Progenitor cell of endocrine pancreas (in vitro differentiated cells): Measurements from ENCODE around the gene RPS16. TPM values are rescaled to one million over a fixed set of nuclear protein-coding genes. Genes with fewer than 3 reads are reported as not detected.

Source experiments
- DNase-seq: peaks from one replicate; pipeline ENCODE4 v3.0.0; 2021; ENCODE audit warnings: low spot score; ENCODE audit not compliant: unreplicated experiment
- H3K27ac Mint-ChIP-seq: 2 replicates; pipeline ENCODE4 v1.8.0; 2021; ENCODE audit warnings: mild to moderate bottlenecking, moderate library complexity, mixed read lengths
- H3K27me3 Mint-ChIP-seq: 2 replicates; pipeline ENCODE4 v1.8.0; 2021; ENCODE audit warnings: mixed read lengths
- H3K36me3 Mint-ChIP-seq: 2 replicates; pipeline ENCODE4 v1.8.0; 2022; ENCODE audit warnings: mixed read lengths; ENCODE audit not compliant: insufficient read depth
- H3K4me1 Mint-ChIP-seq: 2 replicates; pipeline ENCODE4 v1.8.0; 2021; ENCODE audit warnings: low read depth, mixed read lengths
- H3K4me3 Mint-ChIP-seq: 2 replicates; pipeline ENCODE4 v1.8.0; 2021; ENCODE audit warnings: low read depth, mild to moderate bottlenecking, moderate library complexity, mixed read lengths
- H3K9me3 Mint-ChIP-seq: 2 replicates; pipeline ENCODE4 v1.8.0; 2021; ENCODE audit warnings: low read depth, mixed read lengths
- CTCF ChIP-seq: fragments of 200-600 bp; sonication (generic); IDR thresholded peaks from one replicate; pipeline ENCODE4 v1.5.0; 2021; ENCODE audit warnings: antibody characterized with exemption, mild to moderate bottlenecking; ENCODE audit not compliant: unreplicated experiment
- total RNA-seq: library from RNA; stranded (reverse); gene quantifications from 2 replicates; pipeline ENCODE4 v1.2.1, GENCODE V29; 2021

Gene RPS16
- total RNA-seq, 1 donor from 2014 or later: 1,449 TPM

GRCh38 chr19:39438270-39438934 is 2.7 kb upstream of the RPS16 start:
- H3K9me3 Mint-ChIP-seq: no peaks in the 10 kb centered on the region
- H3K27ac Mint-ChIP-seq: no peak overlapping the region

DNA sequence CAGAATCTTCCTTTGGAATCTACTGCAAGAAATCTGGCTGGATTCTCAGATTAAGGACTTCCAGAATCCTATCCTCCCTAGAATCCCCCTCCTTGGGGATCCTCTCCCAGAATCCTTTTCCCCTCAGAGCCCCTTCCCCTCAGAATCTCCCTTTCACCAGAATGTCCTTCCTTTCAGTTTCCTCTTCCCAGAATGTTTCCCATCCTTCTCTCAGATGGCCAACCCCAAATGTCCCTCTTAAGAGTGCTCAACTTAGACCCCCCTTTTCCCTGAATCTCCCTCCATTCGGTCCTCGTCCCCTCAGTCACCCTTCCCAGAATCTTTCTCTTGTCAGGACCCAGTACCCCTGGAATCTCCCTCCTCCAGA is 584 bp upstream of the RPS16 start:
- H3K9me3 Mint-ChIP-seq: no peaks in the 10 kb centered on the region
- H3K4me3 Mint-ChIP-seq: peak overlapping the region; percentile 92
- peaks cover 17% of the 10 kb centered on the region for H3K4me1 Mint-ChIP-seq
- TF ChIP-seq CTCF: no peak
- H3K27me3 Mint-ChIP-seq: no peaks in the 10 kb centered on the region
- peaks cover 12% of the 10 kb centered on the region for H3K36me3 Mint-ChIP-seq
- H3K27ac Mint-ChIP-seq: peak overlapping the region; percentile 98
- DNase-seq: no peak

More at GRCh38 chr19:39438270-39438934, 2.7 kb upstream of the RPS16 start:
- DNase-seq: no peak
- no peak overlapping the region for H3K4me3 Mint-ChIP-seq
- peaks cover 17% of the 10 kb centered on the region for H3K4me1 Mint-ChIP-seq
- H3K27me3 Mint-ChIP-seq: no peaks in the 10 kb centered on the region
- no peak for TF ChIP-seq CTCF
- peaks cover 7% of the 10 kb centered on the region for H3K36me3 Mint-ChIP-seq

DNA sequence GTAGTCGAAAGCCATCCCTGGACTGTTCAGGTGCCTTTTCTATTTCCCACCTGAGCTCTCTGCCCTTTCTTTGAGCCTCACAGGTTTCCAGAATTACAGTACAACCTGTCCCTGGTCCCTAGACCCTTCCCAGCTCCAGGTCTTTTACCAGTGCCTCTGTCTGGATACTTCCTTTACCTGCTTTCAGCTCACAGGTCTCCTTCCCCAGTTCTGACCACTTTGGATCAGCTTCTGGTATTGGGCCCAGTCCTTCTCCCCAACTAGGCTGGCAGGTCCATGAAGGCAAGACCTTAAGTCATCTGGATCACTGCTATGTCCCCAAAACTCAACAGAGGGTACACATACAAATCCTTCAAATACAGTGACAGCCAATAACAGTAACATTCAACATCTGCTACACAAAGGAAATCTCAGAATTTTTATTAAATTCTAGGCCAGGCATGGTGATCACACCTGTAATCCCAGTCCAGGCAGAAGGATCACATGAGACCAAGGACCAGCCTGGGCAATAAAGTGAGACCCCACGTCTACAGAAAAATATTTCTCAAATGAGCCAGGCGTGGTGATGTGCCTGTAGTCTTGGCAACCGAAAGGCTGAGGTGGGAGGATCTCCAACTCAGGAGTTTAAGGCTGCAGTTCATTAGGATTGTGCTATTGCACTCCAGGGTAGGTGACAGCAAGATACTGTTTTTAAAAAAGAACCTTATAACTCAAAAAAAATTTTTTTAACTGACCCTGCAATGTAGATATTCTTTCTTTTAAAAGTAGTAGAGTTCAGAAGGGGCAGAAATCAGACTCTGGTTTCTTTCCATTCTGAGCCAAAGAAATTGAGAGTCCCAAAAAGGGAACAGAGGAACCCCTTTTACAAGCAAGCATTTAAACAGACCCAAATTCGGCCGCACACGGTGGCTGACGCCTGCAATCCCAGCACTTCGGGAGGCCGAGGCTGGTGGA is 1.3 kb downstream of the RPS16 start:
- Mint-ChIP-seq H3K36me3 (peaks cover 12% of the 10 kb centered on the region), H3K4me1 (peaks cover 17% of the 10 kb centered on the region), H3K27me3 (no peaks in the 10 kb centered on the region), H3K4me3 (peak overlapping the region; percentile 92), H3K27ac (peak overlapping the region; percentile 98), H3K9me3 (no peaks in the 10 kb centered on the region)
- no peak for TF ChIP-seq CTCF
- DNase-seq: no peak

DNA sequence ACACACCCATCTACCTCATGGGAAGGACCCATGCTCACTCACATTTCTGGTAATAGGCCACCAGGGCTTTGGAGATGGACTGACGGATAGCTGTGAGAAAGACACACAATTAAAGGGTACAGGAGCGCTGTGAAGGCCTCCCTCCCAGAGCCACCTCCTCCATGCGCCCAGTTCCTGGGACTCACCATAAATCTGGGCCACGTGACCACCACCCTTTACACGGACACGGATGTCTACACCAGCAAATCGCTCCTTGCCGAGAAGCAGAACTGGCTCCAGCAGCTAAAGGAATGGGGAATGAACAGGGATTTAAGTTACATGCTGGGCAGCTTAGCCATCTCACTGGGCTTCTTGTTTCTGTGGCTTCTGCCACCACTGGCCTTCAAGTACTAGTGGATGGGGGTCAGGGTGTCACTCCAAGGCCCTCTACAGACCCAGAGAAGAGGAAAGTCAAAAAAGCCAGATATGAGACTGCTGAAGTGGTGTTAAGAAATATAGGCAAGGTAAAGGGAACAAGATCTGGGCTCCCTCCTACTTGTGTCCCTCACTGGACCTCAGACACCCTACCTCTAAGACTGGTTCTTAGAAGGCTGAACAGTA is 2.2 kb downstream of the RPS16 start:
- H3K4me3 Mint-ChIP-seq: peak overlapping the region; percentile 32
- no peak for DNase-seq
- H3K4me1 Mint-ChIP-seq: peaks cover 21% of the 10 kb centered on the region
- H3K9me3 Mint-ChIP-seq: no peaks in the 10 kb centered on the region
- H3K27me3 Mint-ChIP-seq: no peaks in the 10 kb centered on the region
- no peak for TF ChIP-seq CTCF
- H3K27ac Mint-ChIP-seq: no peak overlapping the region
- H3K36me3 Mint-ChIP-seq: peaks cover 12% of the 10 kb centered on the region

DNA sequence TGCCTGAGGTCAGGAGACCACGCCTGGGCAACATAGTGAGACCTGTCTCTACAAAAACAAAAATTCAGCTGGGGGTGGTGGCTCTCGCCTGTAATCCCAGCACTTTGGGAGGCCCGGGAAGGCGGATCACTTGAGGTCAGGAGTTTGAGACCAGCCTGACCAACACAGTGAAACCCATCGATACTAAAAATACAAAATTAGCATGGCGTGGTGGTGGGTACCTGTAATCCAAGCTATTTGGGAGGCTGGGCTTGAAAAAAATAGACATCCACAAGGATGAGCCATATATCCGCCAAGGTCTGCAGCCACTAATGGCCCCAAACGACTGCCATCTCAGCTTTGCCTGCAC is 3.1 kb downstream of the RPS16 start:
- no peak overlapping the region for H3K27ac Mint-ChIP-seq
- H3K4me3 Mint-ChIP-seq: no peak overlapping the region
- no peaks in the 10 kb centered on the region for H3K9me3 Mint-ChIP-seq
- H3K36me3 Mint-ChIP-seq: peaks cover 12% of the 10 kb centered on the region
- DNase-seq: no peak
- H3K27me3 Mint-ChIP-seq: no peaks in the 10 kb centered on the region
- no peak for TF ChIP-seq CTCF
- peaks cover 25% of the 10 kb centered on the region for H3K4me1 Mint-ChIP-seq
